AML-193 (cell line): ENCODE data around the gene VIM.

Experiments
- DNase-seq, 2 experiments: peaks; one replicate each; lab custom pipeline; 2025; lab: John Stamatoyannopoulos, UW

VIM gene

DNA sequence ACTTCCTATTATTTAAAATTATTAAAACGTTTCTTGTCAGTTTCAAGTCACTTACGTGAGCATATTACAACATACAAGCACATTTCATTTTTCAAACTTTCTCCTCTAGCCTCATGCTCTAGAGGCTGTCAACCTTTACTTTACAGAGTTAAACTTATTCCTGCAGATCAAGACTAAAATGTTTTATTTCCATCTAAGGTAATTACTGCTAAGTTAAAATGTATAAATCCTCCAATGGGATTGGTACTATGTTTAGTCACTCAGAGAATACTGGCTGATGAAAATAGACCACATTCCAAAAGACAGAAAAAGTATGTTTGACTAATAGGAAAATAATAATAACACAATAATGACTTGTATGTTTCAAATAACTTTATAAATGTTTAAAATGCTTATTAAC is 18.2 kb upstream of the VIM start:
- no peak for DNase-seq

DNA sequence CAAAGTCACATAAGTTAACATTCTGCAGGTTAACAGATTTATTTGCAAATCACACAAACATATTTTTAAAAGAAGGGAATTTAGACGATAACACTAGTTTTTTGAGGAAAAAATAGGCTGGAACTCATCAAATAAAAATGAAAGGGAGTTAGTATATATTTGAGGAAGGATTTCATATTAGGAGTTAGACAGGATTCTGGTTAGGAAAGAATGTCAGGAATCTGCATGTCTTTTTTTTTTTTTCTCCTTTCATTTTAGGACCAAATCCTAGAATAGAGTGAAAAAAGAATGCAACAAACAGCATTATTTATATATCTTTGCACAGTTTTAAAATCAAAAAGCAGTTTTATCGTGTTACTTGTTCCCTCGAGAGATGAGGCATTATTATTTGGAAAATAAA is 17.7 kb upstream of the VIM start:
- no peak for DNase-seq

DNA sequence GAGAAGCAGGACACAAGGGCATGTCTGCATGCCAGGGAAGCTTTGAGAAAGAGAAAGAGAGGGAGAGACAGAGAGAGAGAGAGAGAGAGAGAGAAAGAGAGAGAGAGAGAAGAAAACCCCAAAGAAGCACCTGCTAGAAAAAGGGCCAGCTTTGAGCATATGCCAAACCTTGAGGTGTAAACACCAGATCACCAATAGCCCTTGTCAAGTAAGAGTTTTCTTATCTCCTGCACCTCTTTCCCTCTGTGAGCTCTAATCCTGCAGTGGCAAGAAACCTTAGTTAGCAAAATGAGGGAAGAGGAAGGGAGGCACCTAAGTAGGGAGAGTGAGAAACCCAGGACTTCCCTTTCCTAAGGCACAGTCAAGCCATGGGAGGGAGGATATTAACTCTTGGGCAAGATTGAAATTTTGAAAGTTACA is 15.2 kb upstream of the VIM start:
- DNase-seq: peak; percentile 72 to 83

DNA sequence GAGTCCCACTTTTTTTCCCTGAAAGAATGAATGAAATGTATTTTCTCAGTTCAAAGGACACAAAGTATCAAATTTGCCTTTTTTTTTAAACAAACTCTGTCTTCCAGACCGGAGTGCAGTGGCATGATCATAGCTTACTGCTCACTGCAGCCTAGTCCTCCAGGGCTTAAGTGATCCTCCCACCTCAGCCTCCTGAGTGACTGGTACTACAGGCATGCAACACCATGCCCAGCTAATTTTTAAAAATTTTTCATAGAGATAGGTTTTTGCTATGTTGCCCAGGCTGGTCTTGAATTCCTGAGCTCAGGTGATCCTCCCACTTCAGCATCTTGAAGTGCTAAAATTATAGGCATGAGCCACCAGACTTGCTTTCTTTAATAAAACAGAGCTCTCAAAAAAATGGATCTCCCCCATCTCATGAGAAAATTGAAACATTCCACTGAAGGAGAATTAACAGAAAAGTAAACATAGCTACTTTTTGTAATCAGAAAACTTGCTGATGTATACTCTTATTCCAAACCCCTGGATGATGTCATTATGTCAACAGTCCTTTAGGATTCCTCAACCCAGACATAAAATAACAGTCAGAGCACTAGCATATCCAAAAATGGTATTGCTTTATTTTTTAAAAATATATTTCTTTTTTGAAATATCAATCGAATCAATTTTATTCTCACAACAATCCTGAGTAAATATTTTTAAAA is 14.2 kb upstream of the VIM start:
- no peak for DNase-seq

DNA sequence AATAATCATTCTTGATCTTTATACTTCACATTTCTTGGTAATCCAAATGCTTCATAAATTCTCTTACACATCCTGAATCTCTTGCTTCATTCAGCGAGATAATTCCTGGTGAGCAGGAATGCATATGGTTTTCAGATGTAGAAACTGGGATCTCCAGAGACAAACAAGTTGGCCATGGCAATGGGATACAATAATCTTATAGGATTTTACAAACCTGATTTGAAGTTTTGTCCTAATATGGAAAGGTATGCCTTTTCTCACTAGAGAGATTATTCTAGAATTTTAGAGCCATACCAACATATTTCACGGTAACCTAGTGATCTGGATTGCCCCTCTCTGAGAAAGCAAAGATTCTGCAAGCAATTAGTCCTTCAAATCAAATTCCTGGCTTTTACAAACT is 13.5 kb upstream of the VIM start:
- no peak for DNase-seq

DNA sequence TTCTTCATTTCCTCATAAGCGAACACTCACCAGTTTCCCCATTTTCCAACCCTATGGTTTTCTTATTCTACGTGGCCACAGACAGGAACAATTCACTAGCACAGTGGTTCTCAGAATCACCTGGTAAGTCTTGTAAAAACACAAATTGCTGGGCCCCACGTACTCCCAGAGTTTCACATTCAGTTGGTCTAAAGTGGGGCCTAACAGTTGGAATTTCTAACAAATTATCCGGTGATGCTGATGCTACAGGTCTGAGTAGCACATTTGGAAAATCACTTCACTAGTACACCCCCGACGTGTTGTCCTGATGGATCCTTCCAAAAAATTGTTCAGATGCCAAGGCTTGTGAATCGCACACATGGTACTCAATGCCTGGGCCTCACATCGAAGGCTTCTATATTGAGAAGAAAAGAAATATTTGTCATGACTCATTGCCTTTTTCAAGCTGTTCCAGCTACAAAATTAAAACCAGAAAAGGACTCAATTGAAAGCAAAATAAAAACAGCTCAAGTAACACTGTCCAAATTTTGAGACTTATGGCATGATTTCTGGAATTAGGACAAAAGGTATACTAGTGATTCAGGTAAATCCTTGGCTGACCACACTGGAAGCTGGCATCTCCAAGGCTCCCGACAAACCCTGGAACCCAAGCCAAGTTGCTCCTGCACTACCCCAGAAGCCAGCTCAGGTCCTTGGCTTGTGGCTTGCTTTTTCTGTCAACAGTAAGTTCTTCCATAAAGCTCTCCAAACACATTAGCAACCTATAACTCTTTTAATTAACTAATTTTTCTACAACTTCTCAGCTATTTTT is 12.9 kb upstream of the VIM start:
- DNase-seq: peak in 1 of 2 experiments; percentile 5

DNA sequence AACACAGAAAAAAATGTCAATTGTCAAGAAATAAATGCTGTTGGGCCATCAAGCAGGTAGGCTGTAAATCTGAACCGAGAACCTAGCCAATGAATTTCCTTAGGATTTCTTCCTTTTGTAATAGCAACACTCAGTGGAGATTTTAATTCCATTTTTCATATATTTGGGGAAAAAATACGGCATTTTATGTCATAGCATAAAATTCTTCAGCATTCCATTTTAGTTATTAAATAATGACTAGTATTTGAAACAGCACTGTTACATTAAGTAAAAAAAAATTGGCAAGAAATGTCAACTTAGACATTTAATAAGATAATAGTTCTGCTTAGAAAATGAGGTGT is 12.3 kb upstream of the VIM start:
- DNase-seq: no peak

DNA sequence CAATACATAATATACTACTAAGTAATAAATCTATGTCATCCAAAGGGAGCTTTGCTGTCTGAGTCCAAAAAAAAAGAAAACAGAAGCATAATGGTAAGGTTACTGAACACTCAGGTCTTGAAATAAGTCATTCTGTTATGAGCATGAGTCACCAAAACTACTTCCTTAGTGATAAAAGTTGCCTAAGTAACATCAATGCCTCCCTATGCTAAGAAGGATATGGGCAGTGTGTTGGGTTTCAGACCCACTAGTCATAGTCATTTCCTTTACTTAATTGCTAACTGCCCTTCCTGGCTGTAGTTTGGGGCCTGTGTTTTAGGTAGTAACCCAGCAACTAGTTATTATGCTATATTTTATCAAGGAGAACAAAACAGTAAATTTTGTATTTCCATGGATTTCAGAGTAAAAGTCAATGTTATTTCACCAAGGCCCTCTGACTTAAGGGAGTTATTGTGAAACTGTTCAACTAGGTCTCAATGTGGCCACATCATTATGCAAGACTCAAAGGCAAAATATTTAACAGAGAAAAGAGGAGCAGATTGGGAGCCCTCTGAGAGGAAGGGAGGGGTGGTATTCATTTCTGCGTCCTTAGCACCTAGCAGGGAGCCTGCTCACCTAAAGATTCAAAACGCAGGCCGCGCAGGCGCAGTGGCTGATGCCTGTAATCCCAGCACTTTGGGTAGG is 11.7 kb upstream of the VIM start:
- peak; percentile 98 for DNase-seq

DNA sequence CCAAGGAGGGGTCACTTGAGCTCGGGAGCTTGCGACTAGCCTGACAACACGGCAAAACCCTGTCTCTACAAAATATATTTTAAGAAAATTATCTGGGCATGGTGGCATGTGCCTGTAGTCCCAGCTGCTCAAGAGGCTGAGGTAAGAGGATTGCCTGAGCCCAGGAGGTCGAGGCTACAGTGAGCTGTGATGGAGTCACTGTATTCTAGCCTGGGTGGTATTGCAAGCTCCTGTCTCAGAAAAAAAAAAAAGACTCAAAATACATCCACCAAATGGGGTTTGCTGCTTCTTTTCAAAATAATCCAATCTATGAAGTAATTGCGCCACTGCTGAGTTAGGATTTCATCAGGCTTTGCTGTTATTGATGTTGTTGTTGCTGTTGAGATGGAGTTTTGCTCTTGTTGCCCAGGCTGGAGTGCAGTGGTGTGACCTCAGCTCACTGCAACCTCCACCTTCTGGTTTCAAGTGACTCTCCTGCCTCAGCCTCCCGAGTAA is 11.1 kb upstream of the VIM start:
- no peak for DNase-seq

DNA sequence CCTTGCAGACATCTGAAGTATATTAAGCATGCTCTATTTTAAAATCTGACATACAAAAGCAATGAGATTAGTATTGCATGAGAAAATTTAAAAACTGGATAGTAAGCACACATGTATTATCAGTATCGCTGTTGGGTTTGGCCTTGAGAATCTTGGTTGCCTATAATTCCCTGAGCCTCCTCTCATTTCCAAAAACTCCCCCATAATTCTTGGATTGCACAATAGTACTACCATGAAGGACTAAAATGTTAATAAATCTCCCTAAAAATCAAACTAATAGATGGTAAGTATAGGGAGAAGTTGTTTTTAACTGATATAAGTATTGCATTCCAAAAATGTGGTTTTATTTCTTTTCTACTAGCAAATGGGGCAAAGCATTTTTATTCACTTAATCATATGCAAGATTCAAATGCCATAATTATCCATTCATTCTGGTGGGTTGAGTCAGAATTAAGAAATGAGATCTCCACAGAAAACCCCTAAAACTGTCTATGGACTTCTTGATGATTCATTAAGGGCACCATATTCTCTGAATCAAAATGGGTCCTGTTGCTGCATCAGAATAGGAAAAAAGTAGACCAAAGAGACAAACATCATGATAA is 10.3 kb upstream of the VIM start:
- no peak for DNase-seq

DNA sequence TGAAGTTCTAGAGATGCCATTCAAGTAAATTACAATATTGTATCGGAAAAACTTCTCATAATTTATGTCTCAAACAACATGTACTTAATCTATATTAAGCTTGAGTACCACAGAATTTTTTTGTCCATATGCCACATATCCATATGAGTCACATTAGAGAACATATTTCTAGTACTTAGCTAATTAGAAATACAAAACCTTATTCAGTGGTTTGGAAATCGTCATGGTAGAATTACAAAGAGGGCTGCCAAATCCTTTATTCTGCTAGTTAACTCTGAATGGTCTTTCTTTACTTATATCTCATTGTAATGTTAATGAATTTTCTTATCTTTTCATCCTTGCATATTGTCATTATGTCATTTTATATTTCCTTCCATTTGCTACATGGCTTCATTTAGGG is 9.0 kb upstream of the VIM start:
- DNase-seq: no peak

DNA sequence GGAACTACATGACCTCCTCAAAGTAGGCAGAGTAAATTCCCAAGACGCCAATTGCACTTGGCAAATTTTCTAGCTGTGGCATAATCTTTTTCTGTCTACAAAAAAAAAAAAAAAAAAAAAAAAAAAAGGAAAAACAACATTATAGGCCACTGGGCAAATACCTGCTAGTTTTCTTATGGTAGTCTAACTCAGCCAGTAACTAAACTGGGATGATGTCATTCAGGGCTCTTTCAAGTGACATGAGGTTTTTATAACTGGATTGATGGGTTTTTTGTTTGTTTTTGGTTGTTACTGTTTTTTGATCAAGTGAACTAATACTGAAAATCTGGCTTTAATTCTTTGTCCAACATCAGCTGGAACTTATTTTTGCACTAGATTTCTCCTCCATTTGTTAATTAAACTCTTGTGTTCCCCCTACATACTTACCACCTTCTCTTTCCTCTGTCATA is 7.4 kb upstream of the VIM start:
- no peak for DNase-seq

DNA sequence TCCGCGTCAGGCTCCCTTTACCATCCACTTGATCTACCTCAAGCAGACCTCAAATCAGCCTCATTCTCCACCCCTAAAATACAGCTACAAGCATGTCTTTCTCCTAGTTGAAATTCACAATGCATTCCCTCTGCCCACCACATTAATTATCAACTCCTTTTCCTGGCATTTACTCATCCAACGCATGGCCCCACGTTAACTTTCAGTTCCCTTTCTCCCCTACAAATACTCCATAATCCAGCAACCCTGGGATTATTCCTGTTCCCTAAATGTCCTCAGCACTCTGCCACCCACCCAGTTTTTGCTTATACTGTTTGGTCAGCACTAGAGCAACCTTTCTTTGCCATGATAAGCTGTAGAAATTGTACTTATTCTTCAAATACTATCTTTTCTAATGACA is 5.7 kb upstream of the VIM start:
- no peak for DNase-seq

DNA sequence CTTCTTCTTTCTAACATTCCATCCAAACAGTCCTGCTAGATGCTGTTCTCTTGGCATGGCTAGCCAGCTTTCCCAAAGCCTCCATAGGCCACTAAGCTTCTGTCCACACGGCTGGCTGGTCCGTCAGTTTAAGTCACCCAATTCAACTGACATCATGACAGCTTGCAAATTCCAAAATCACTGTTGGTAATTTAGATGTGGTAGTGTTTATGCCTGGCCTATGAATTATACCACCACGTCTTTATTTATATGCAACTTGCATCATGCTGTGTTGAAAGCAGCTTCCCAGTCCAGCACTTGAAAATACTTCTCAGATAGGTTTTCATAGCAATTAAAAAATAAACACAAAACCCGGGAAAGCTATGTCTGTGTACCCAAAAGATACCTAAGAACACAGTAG is 2.2 kb upstream of the VIM start:
- no peak for DNase-seq

DNA sequence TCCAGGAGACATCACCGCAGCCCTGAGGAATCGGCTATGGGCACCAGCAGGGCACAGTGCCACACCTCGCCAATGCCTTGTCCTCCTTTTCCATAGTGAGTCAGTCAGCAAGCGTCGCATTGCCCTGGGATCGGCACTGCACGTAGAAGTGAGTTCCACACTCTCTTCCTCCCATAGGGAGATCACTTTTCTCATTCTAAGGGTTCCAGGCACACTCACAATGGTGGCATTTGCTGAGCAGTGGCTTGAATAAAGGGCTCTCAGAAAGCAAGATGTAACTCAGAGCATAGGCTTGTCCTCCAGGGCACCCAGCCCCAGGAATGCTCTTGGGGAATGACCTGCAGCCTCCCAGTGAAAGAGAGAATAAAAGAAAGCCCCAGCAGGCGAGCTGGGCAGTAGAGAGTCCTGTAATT is 1.1 kb upstream of the VIM start:
- no peak for DNase-seq

DNA sequence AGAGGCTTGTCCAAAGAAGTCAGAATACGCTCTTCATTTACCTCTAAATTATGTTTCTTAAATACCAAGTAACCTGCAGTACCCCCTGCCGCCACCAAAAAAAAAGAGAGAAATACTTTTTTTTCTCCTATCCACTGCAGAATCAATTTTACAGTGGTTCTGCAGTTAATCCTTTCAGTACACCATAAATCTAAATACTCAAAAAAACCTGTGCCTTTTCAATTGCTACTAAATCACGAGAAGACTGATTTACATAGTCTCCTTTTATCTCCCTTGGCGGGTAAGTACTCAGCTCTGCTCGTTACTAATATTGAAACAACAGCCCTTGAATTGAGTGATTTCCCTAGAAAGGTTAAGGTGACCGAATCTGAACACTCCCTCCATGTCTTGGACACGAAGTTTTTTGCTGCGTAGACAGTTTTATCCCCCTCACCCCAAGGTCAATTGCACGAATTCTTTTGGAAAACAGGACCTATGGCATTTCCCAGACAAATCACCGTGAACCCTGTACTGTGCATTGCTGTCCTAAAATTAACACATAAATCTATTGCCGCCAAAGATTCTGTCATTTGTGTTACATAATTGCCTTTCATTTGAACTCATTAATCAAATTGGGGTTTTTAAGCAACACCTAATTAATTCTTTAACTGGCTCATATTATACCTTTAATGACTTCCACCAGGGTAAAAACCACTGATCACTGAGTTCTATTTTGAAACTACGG is 512 bp upstream of the VIM start:
- DNase-seq: peak; percentile 20 to 50

DNA sequence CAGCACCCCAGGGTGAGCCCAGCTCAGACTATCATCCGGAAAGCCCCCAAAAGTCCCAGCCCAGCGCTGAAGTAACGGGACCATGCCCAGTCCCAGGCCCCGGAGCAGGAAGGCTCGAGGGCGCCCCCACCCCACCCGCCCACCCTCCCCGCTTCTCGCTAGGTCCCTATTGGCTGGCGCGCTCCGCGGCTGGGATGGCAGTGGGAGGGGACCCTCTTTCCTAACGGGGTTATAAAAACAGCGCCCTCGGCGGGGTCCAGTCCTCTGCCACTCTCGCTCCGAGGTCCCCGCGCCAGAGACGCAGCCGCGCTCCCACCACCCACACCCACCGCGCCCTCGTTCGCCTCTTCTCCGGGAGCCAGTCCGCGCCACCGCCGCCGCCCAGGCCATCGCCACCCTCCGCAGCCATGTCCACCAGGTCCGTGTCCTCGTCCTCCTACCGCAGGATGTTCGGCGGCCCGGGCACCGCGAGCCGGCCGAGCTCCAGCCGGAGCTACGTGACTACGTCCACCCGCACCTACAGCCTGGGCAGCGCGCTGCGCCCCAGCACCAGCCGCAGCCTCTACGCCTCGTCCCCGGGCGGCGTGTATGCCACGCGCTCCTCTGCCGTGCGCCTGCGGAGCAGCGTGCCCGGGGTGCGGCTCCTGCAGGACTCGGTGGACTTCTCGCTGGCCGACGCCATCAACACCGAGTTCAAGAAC is 1.1 kb downstream of the VIM start:
- peak; percentile 13 to 17 for DNase-seq

DNA sequence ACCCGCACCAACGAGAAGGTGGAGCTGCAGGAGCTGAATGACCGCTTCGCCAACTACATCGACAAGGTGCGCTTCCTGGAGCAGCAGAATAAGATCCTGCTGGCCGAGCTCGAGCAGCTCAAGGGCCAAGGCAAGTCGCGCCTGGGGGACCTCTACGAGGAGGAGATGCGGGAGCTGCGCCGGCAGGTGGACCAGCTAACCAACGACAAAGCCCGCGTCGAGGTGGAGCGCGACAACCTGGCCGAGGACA is 1.6 kb downstream of the VIM start:
- DNase-seq: no peak

DNA sequence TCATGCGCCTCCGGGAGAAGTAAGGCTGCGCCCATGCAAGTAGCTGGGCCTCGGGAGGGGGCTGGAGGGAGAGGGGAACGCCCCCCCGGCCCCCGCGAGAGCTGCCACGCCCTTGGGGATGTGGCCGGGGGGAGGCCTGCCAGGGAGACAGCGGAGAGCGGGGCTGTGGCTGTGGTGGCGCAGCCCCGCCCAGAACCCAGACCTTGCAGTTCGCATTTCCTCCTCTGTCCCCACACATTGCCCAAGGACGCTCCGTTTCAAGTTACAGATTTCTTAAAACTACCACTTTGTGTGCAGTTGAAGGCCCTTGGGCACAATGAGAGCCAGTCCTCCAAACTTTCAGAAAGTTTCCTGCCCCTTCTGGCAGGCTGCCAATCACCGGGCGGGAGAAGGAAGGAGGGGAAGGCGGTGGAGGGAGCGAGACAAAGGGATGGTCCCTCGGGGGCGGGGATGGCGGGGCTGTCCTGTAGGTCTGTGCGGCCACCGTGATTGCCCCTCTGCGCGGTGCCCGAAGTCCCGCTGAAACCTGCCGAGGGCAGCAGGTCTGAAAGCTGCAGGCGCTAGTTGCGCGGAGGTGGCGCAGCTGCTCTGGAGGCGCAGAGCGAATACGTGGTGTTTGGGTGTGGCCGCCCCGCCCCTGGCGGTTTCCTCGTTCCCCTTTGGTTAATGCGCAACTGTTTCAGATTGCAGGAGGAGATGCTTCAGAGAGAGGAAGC is 2.1 kb downstream of the VIM start:
- DNase-seq: peak; percentile 85 to 86

DNA sequence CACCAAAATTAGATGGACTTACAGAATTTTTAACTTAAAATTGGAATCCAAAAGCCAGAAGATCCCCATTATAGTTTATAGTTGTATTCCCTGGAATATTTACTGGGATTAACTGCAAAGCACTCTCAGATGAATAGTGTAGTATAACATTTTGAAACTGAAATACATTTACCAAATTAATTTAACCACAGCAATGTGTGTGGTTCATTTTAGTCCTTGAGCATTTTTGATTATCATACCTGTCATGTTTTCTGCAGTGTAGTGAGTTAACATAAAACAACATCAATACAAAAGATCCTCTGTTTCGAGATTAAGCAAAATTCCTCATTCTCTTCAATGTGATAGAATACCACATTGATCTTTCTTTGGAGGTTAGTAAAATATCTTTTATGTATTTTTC is 3.7 kb downstream of the VIM start:
- DNase-seq: no peak
